CD8-positive, alpha-beta memory T cell (primary cell): ENCODE data around the gene VAPB. TPM values are rescaled to one million over a fixed set of nuclear protein-coding genes. Genes with fewer than 3 reads are reported as not detected.

ENCODE experiments used
- CTCF ChIA-PET: fragments of 350-600 bp; sonication (Branson Sonifier 250); formaldehyde crosslinking; loops from one replicate; lab custom pipeline; 2021; ENCODE audit warnings: antibody characterized with exemption; lab: Charles Lee
- POLR2A ChIA-PET: fragments of 350-600 bp; sonication (Branson Sonifier 250); formaldehyde crosslinking; loops from one replicate; lab custom pipeline; 2021; ENCODE audit warnings: antibody characterized with exemption; lab: Charles Lee
- DNase-seq, 5 donors: peaks; one replicate each; pipeline versions ENCODE4 v3.0.0 to v3.0.0-alpha.2; 2020 to 2022; ENCODE audit warnings: mixed read lengths in 1 of 5
- H3K27ac ChIP-seq: one replicate; pipeline ENCODE4 v1.7.0; 2013; ENCODE audit warnings: low read depth, mild to moderate bottlenecking, low read length, moderate library complexity
- H3K27me3 ChIP-seq: 2 replicates; pipeline ENCODE4 v1.7.0; 2013; ENCODE audit warnings: low read length, mild to moderate bottlenecking; ENCODE audit not compliant: insufficient read depth, poor library complexity, severe bottlenecking
- H3K36me3 ChIP-seq: 2 replicates; pipeline ENCODE4 v1.7.0; 2013; ENCODE audit warnings: mild to moderate bottlenecking, low read length, moderate library complexity; ENCODE audit not compliant: insufficient read depth
- H3K4me1 ChIP-seq: 2 replicates; pipeline ENCODE4 v1.7.0; 2013; ENCODE audit warnings: mild to moderate bottlenecking, low read length, moderate library complexity; ENCODE audit not compliant: insufficient read depth
- H3K4me3 ChIP-seq: 2 replicates; pipeline ENCODE4 v1.7.0; 2013; ENCODE audit warnings: mild to moderate bottlenecking, low read length
- H3K9me3 ChIP-seq: 2 replicates; pipeline ENCODE4 v1.7.0; 2013; ENCODE audit warnings: mild to moderate bottlenecking, low read length
- H3K27ac Mint-ChIP-seq, 8 donors: one replicate each; pipeline ENCODE4 v1.8.0; 2020 to 2021; ENCODE audit warnings: mixed read lengths in 8 of 8, mild to moderate bottlenecking in 6 of 8, inconsistent platforms in 3 of 8, moderate library complexity in 3 of 8
- H3K27me3 Mint-ChIP-seq, 2 donors: one replicate each; pipeline ENCODE4 v1.8.0; 2020 to 2021; ENCODE audit warnings: mixed read lengths in 2 of 2, mild to moderate bottlenecking in 1 of 2, moderate library complexity in 1 of 2
- H3K36me3 Mint-ChIP-seq, 3 donors: one replicate each; pipeline ENCODE4 v1.8.0; 2020 to 2021; ENCODE audit warnings: mixed read lengths in 3 of 3, inconsistent platforms in 1 of 3, mild to moderate bottlenecking in 1 of 3
- H3K4me1 Mint-ChIP-seq, 3 donors: one replicate each; pipeline ENCODE4 v1.8.0; 2020 to 2021; ENCODE audit warnings: mixed read lengths in 3 of 3, inconsistent platforms in 1 of 3, mild to moderate bottlenecking in 1 of 3
- H3K4me3 Mint-ChIP-seq, 7 donors: one replicate each; pipeline ENCODE4 v1.8.0; 2020 to 2021; ENCODE audit warnings: mixed read lengths in 7 of 7, mild to moderate bottlenecking in 6 of 7, moderate library complexity in 4 of 7, inconsistent platforms in 2 of 7
- H3K9me3 Mint-ChIP-seq, 5 donors: one replicate each; pipeline ENCODE4 v1.8.0; 2020 to 2022; ENCODE audit warnings: mixed read lengths in 5 of 5, mild to moderate bottlenecking in 3 of 5, moderate library complexity in 2 of 5, inconsistent platforms in 1 of 5
- polyA plus RNA-seq: library from polyadenylated mRNA; unstranded; fragments of 300-500 nt; fragmentation: Illumina TruSeq; gene quantifications from one replicate; pipeline ENCODE4 v1.2.3, GENCODE V29; 2021
- total RNA-seq, 2 experiments: library from RNA; stranded (reverse); gene quantifications; one replicate each; pipeline ENCODE4 v1.2.3, GENCODE V29; 2021

The VAPB gene
- total and polyA plus RNA-seq, 3 experiments from 2014 or later = 31.5 to 40.3 (median 36.6) TPM

- Histone ChIP-seq H3K4me3 (no peak overlapping the region), H3K36me3 (no peaks in the 10 kb centered on the region), H3K4me1 (no peaks in the 10 kb centered on the region), H3K27ac (no peak overlapping the region), H3K9me3 (peaks cover 4% of the 10 kb centered on the region), H3K27me3 (no peaks in the 10 kb centered on the region)
- peaks cover 13 to 32% (median 28%) of the 10 kb centered on the region in 5 donors for H3K9me3 Mint-ChIP-seq
- peaks cover 13 to 37% of the 10 kb centered on the region in 2 donors for H3K27me3 Mint-ChIP-seq
- DNase-seq = no peak
- no peak overlapping the region for H3K4me3 Mint-ChIP-seq
- peaks cover 0 to 7% (median 0%) of the 10 kb centered on the region in 3 donors for H3K4me1 Mint-ChIP-seq
- CTCF ChIA-PET = no interaction called here
- H3K27ac Mint-ChIP-seq = no peak overlapping the region
- POLR2A ChIA-PET = no interaction called here
- peaks cover 3 to 43% (median 4%) of the 10 kb centered on the region in 3 donors for H3K36me3 Mint-ChIP-seq
Measured at GRCh38 chr20:58483470-58483869, 94.4 kb downstream of the VAPB start.

GRCh38 chr20:58485393-58485792 lies 96.4 kb downstream of the VAPB start:
- CTCF ChIA-PET = no interaction called here
- no peaks in the 10 kb centered on the region for H3K36me3 ChIP-seq
- no peaks in the 10 kb centered on the region for H3K27me3 ChIP-seq
- peaks cover 4% of the 10 kb centered on the region for H3K9me3 ChIP-seq
- DNase-seq = no peak
- POLR2A ChIA-PET = no interaction called here
- H3K27ac Mint-ChIP-seq = no peak overlapping the region
- H3K36me3 Mint-ChIP-seq = peaks cover 3 to 48% (median 4%) of the 10 kb centered on the region in 3 donors
- H3K4me3 Mint-ChIP-seq = no peak overlapping the region
- no peak overlapping the region for H3K4me3 ChIP-seq
- peaks cover 13 to 43% of the 10 kb centered on the region in 2 donors for H3K27me3 Mint-ChIP-seq
- peaks cover 13 to 41% (median 38%) of the 10 kb centered on the region in 5 donors for H3K9me3 Mint-ChIP-seq
- H3K4me1 Mint-ChIP-seq = peaks cover 0 to 7% (median 0%) of the 10 kb centered on the region in 3 donors
- H3K27ac ChIP-seq = no peak overlapping the region
- H3K4me1 ChIP-seq = no peaks in the 10 kb centered on the region

DNA sequence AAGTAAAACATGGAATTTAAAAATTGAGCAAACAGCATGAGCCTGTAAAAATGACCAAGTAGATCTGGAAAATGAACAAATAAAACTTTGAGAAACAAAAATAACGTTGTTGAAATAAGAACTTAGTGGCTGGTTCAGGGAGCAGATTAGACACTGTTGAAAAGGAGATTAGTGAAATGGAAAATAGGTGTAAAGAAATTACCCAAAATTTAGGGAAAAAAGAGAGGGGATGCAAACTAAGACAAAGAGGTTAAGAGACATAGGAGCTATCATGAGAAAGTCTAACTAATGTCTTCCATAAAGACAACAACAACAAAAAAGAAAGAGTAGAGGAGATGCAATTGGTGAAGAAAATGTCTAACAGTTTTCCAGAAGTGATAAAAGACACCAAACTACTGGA lies 97.2 kb downstream of the VAPB start:
- ChIA-PET POLR2A (no interaction called here), CTCF (no interaction called here)
- Mint-ChIP-seq H3K36me3 (peaks cover 3 to 48% (median 4%) of the 10 kb centered on the region in 3 donors), H3K27ac (no peak overlapping the region), H3K4me1 (peaks cover 0 to 7% (median 0%) of the 10 kb centered on the region in 3 donors), H3K27me3 (peaks cover 13 to 39% of the 10 kb centered on the region in 2 donors), H3K4me3 (no peak overlapping the region), H3K9me3 (peaks cover 13 to 42% (median 38%) of the 10 kb centered on the region in 5 donors)
- no peaks in the 10 kb centered on the region for H3K27me3 ChIP-seq
- H3K27ac ChIP-seq = no peak overlapping the region
- H3K9me3 ChIP-seq = peaks cover 4% of the 10 kb centered on the region
- no peak overlapping the region for H3K4me3 ChIP-seq
- no peaks in the 10 kb centered on the region for H3K36me3 ChIP-seq
- DNase-seq = no peak
- no peaks in the 10 kb centered on the region for H3K4me1 ChIP-seq

- no peaks in the 10 kb centered on the region for H3K4me1 Mint-ChIP-seq
- Histone ChIP-seq H3K27ac (no peak overlapping the region), H3K4me1 (no peaks in the 10 kb centered on the region), H3K9me3 (peaks cover 4% of the 10 kb centered on the region), H3K4me3 (no peak overlapping the region), H3K36me3 (no peaks in the 10 kb centered on the region), H3K27me3 (no peaks in the 10 kb centered on the region)
- H3K9me3 Mint-ChIP-seq = peaks cover 0 to 18% (median 13%) of the 10 kb centered on the region in 5 donors
- ChIA-PET CTCF (no interaction called here), POLR2A (no interaction called here)
- no peak overlapping the region for H3K27ac Mint-ChIP-seq
- H3K27me3 Mint-ChIP-seq = peaks cover 0 to 7% of the 10 kb centered on the region in 2 donors
- no peak overlapping the region for H3K4me3 Mint-ChIP-seq
- no peak for DNase-seq
- peaks cover 0 to 10% (median 0%) of the 10 kb centered on the region in 3 donors for H3K36me3 Mint-ChIP-seq
Measured at GRCh38 chr20:58492074-58492718, 103.2 kb downstream of the VAPB start.

- H3K4me3 Mint-ChIP-seq = no peak overlapping the region
- H3K27me3 ChIP-seq = no peaks in the 10 kb centered on the region
- ChIA-PET CTCF (no interaction called here), POLR2A (no interaction called here)
- no peak overlapping the region for H3K4me3 ChIP-seq
- no peaks in the 10 kb centered on the region for H3K9me3 ChIP-seq
- peaks cover 3 to 7% of the 10 kb centered on the region in 2 donors for H3K27me3 Mint-ChIP-seq
- DNase-seq = no peak
- H3K27ac Mint-ChIP-seq = peak overlapping the region in 1 of 8 donors; percentile 32
- no peaks in the 10 kb centered on the region for H3K4me1 ChIP-seq
- peaks cover 0 to 7% (median 0%) of the 10 kb centered on the region in 3 donors for H3K36me3 Mint-ChIP-seq
- H3K4me1 Mint-ChIP-seq = no peaks in the 10 kb centered on the region
- H3K9me3 Mint-ChIP-seq = peaks cover 0 to 16% (median 11%) of the 10 kb centered on the region in 5 donors
- H3K36me3 ChIP-seq = no peaks in the 10 kb centered on the region
- H3K27ac ChIP-seq = no peak overlapping the region
Measured at GRCh38 chr20:58492795-58493524, 103.9 kb downstream of the VAPB start.

DNA sequence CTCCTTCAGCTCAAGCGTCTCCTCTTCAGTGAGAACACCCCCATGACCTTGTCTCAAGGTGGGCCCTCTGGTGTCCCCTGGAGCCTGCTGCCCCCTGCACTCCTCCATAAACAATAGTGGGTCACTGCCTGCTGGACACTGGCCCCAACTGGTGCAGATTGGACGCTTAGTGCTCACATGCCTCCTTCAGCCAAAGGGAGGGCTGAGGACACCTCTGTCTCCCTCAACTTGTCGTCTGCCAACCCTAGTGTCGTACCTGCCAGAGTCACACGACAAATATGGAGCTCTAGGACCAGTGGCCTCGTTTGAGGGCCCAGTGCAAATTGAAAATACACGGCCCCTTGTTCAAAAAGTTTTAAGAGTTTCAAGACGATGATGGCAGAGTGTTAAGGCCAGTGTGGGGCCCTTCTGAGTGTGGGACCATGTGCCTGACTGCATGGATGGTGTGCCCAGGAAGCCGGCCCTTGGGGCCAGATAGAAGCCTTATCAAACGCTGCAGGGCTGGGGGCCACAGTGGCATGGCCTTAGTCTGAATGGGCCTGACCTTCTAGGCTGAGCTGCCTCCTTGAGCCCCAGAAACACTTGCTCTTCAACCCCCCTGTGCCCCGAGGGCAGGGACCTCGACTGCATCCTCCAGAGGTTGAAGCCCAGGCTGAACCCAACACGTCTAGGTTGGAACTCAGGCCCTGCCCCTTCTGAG lies 106.0 kb downstream of the VAPB start:
- Mint-ChIP-seq H3K27me3 (peaks cover 3% of the 10 kb centered on the region in 2 donors), H3K4me3 (no peak overlapping the region), H3K36me3 (no peaks in the 10 kb centered on the region), H3K4me1 (no peaks in the 10 kb centered on the region), H3K9me3 (peaks cover 0 to 1% (median 0%) of the 10 kb centered on the region in 5 donors), H3K27ac (no peak overlapping the region)
- Histone ChIP-seq H3K9me3 (no peaks in the 10 kb centered on the region), H3K27me3 (no peaks in the 10 kb centered on the region), H3K4me3 (no peak overlapping the region), H3K4me1 (no peaks in the 10 kb centered on the region), H3K27ac (no peak overlapping the region), H3K36me3 (no peaks in the 10 kb centered on the region)
- ChIA-PET CTCF (no interaction called here), POLR2A (no interaction called here)
- no peak for DNase-seq

GRCh38 chr20:58495623-58496428 lies 106.8 kb downstream of the VAPB start:
- Histone ChIP-seq H3K4me3 (no peak overlapping the region), H3K36me3 (no peaks in the 10 kb centered on the region), H3K9me3 (no peaks in the 10 kb centered on the region), H3K27me3 (no peaks in the 10 kb centered on the region), H3K4me1 (no peaks in the 10 kb centered on the region), H3K27ac (no peak overlapping the region)
- Mint-ChIP-seq H3K27ac (peak overlapping the region in 1 of 8 donors; percentile 51), H3K4me1 (no peaks in the 10 kb centered on the region), H3K9me3 (no peaks in the 10 kb centered on the region), H3K4me3 (no peak overlapping the region), H3K27me3 (peaks cover 3 to 7% of the 10 kb centered on the region in 2 donors), H3K36me3 (no peaks in the 10 kb centered on the region)
- POLR2A ChIA-PET = no interaction called here
- no peak for DNase-seq
- CTCF ChIA-PET = no interaction called here
